K562 (cell line): ENCODE results near the gene OBSL1. TPM values are rescaled to one million over a fixed set of nuclear protein-coding genes. Genes with fewer than 3 reads are reported as not detected.

Experiments
- CXXC5 ChIP-seq: fragments of 250-450 bp; sonication (Bioruptor Pico); IDR thresholded peaks from 2 replicates; pipeline ENCODE4 v1.8.0; 2022; ENCODE audit warnings: inconsistent platforms, mild to moderate bottlenecking, moderate library complexity
- FOXP1 ChIP-seq: sonication (generic); formaldehyde crosslinking; IDR thresholded peaks from 2 replicates; pipeline ENCODE4 v1.8.0; 2022; ENCODE audit warnings: mild to moderate bottlenecking, missing genetic modification reagents
- KLF13 ChIP-seq: fragments of 450-650 bp; IDR thresholded peaks from 2 replicates; pipeline ENCODE4 v1.6.1; 2016; ENCODE audit warnings: missing genetic modification characterization, low read depth, mild to moderate bottlenecking, missing compliant biosample characterization, moderate library complexity, borderline replicate concordance
- MTA2 ChIP-seq: fragments of 450-650 bp; IDR thresholded peaks from 2 replicates; pipeline ENCODE4 v1.6.1; 2016; ENCODE audit warnings: low read depth
- NFE2L1 ChIP-seq: fragments of 450-650 bp; IDR thresholded peaks from 2 replicates; pipeline ENCODE4 v1.6.1; 2016; ENCODE audit warnings: missing genetic modification characterization, low read depth, mild to moderate bottlenecking, missing compliant biosample characterization, moderate library complexity, borderline replicate concordance
- ZBTB7A ChIP-seq: IDR thresholded peaks from 2 replicates; pipeline ENCODE4 v1.6.1; 2011; ENCODE audit warnings: low read depth, mild to moderate bottlenecking, low read length, moderate library complexity, borderline replicate concordance; ENCODE audit not compliant: control insufficient read depth
- ZNF41 ChIP-seq: fragments of 250-450 bp; sonication (Bioruptor Pico); conservative IDR thresholded peaks from 2 replicates; pipeline ENCODE4 v1.4.0; 2020; ENCODE audit warnings: mild to moderate bottlenecking
- ZNF707 ChIP-seq: fragments of 250-450 bp; sonication (Bioruptor Pico); conservative IDR thresholded peaks from 2 replicates; pipeline ENCODE4 v1.8.0; 2022; ENCODE audit warnings: inconsistent platforms, mild to moderate bottlenecking, moderate library complexity
- polyA plus RNA-seq, 8 experiments: library from polyadenylated mRNA; depleted of rRNA in 4 of 8; stranded (reverse) in 5 of 8; unstranded in 3 of 8; fragments of >200 nt; fragmentation: Nextera tagmentation in 2 of 8; fragmentation: Illumina TruSeq in 1 of 8; extraction: Ambion mirVana in 2 of 8; extraction: Trizol in 1 of 8; gene quantifications; 2 replicates each; pipeline versions ENCODE4 v1.2.1 to v1.2.3, GENCODE V29; 2011 to 2014; ENCODE audit warnings: inconsistent platforms in 1 of 8, missing spikeins in 1 of 8
- total RNA-seq, 7 experiments: library from RNA; depleted of rRNA in 6 of 7; stranded (reverse); fragments of >200 nt in 6 of 7; fragmentation: Illumina TruSeq in 2 of 7; extraction: Trizol in 2 of 7; gene quantifications; 2 replicates each; pipeline versions ENCODE4 v1.2.1 to v1.2.3, GENCODE V29; 2011 to 2021; ENCODE audit warnings: low replicate concordance in 1 of 7
- TF ChIP-seq, protein P1 (sequence below): sonication (generic); formaldehyde crosslinking; IDR thresholded peaks from 2 replicates; pipeline ENCODE4 v1.8.0; 2023; ENCODE audit warnings: mild to moderate bottlenecking, missing genetic modification reagents
- TF ChIP-seq, protein P2 (sequence below): fragments of 250-450 bp; sonication (Bioruptor Pico); IDR thresholded peaks from 2 replicates; pipeline ENCODE4 v1.8.0; 2022; ENCODE audit warnings: inconsistent platforms
- TF ChIP-seq, protein P3 (sequence below): sonication (generic); formaldehyde crosslinking; IDR thresholded peaks from 2 replicates; pipeline ENCODE4 v1.8.0; 2022; ENCODE audit warnings: mild to moderate bottlenecking, missing genetic modification reagents
- TF ChIP-seq, protein P4 (sequence below): fragments of 250-450 bp; sonication (Bioruptor Pico); IDR thresholded peaks from 2 replicates; pipeline ENCODE4 v1.8.0; 2022; ENCODE audit warnings: moderate library complexity, mild to moderate bottlenecking, inconsistent platforms
- TF ChIP-seq, protein P5 (sequence below): sonication (generic); formaldehyde crosslinking; IDR thresholded peaks from 2 replicates; pipeline ENCODE4 v1.8.0; 2022; ENCODE audit warnings: missing genetic modification reagents, mild to moderate bottlenecking, moderate library complexity, borderline replicate concordance

OBSL1 gene
- total and polyA plus RNA-seq, 9 of the 15 experiments (the other 6 are each of a cell fraction or from before 2014, with no cell fraction given) = 1.2 to 26.6 (median 8.6) TPM

DNA sequence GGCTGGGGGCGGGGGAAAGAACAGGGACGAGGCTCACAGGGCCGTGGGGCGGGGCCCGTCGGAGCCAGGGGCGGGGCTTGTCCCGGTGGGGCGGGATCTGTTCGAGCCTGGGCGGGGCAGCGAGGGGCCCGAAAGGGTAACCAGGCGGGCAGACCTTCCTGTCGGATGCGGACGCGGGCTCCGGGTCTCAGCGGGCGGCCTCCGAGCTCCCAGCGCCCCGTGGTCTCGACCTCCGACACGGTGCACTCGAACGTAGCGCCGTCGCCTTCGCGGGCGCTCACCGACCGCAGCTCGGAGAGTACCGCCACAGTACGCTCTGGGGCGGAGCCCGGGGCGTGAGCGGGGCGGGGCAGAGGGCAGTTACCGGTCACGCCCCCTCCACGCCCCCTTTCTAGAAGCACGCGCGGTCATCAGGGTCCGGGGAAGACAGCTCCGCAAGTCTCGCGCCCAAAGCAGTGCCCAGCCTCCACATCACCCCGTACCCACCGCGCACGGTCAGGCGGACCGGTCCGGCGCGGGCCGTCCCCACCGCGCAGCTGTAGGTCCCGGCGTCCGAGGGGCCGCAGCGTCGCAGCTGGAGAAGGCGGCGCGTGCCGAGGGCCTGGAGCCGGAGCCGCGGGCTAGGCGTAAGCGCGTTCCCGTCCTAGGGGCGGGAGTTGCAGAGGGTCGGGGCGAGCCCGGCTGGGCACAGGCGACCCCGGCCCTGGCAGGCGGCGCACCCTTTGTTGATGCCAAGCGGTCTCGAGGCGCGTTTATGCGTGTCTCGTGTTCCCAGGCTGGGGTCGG is 18.8 kb downstream of the OBSL1 start (continued):
- TF ChIP-seq, protein P1, sequence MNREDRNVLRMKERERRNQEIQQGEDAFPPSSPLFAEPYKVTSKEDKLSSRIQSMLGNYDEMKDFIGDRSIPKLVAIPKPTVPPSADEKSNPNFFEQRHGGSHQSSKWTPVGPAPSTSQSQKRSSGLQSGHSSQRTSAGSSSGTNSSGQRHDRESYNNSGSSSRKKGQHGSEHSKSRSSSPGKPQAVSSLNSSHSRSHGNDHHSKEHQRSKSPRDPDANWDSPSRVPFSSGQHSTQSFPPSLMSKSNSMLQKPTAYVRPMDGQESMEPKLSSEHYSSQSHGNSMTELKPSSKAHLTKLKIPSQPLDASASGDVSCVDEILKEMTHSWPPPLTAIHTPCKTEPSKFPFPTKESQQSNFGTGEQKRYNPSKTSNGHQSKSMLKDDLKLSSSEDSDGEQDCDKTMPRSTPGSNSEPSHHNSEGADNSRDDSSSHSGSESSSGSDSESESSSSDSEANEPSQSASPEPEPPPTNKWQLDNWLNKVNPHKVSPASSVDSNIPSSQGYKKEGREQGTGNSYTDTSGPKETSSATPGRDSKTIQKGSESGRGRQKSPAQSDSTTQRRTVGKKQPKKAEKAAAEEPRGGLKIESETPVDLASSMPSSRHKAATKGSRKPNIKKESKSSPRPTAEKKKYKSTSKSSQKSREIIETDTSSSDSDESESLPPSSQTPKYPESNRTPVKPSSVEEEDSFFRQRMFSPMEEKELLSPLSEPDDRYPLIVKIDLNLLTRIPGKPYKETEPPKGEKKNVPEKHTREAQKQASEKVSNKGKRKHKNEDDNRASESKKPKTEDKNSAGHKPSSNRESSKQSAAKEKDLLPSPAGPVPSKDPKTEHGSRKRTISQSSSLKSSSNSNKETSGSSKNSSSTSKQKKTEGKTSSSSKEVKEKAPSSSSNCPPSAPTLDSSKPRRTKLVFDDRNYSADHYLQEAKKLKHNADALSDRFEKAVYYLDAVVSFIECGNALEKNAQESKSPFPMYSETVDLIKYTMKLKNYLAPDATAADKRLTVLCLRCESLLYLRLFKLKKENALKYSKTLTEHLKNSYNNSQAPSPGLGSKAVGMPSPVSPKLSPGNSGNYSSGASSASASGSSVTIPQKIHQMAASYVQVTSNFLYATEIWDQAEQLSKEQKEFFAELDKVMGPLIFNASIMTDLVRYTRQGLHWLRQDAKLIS (CRISPR knock-in tag) = no peak
- TF ChIP-seq MTA2 (no peak), FOXP1 (CRISPR knock-in tag) (0 out of 2 replicates have a peak, but pooled peaks have one; percentile 41), ZBTB7A (peak; percentile 53; the same call in 1 of the 2 replicates), CXXC5 (CRISPR knock-in tag) (peak; percentile 42; the same call in 1 of the 2 replicates), NFE2L1 (no peak), ZNF707 (CRISPR knock-in tag) (no peak), KLF13 (tag) (peak; percentile 78; the same call in 1 of the 2 replicates), ZNF41 (no peak)
- TF ChIP-seq, protein P2, sequence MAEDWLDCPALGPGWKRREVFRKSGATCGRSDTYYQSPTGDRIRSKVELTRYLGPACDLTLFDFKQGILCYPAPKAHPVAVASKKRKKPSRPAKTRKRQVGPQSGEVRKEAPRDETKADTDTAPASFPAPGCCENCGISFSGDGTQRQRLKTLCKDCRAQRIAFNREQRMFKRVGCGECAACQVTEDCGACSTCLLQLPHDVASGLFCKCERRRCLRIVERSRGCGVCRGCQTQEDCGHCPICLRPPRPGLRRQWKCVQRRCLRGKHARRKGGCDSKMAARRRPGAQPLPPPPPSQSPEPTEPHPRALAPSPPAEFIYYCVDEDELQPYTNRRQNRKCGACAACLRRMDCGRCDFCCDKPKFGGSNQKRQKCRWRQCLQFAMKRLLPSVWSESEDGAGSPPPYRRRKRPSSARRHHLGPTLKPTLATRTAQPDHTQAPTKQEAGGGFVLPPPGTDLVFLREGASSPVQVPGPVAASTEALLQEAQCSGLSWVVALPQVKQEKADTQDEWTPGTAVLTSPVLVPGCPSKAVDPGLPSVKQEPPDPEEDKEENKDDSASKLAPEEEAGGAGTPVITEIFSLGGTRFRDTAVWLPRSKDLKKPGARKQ (CRISPR knock-in tag) = no peak
- TF ChIP-seq, protein P3, sequence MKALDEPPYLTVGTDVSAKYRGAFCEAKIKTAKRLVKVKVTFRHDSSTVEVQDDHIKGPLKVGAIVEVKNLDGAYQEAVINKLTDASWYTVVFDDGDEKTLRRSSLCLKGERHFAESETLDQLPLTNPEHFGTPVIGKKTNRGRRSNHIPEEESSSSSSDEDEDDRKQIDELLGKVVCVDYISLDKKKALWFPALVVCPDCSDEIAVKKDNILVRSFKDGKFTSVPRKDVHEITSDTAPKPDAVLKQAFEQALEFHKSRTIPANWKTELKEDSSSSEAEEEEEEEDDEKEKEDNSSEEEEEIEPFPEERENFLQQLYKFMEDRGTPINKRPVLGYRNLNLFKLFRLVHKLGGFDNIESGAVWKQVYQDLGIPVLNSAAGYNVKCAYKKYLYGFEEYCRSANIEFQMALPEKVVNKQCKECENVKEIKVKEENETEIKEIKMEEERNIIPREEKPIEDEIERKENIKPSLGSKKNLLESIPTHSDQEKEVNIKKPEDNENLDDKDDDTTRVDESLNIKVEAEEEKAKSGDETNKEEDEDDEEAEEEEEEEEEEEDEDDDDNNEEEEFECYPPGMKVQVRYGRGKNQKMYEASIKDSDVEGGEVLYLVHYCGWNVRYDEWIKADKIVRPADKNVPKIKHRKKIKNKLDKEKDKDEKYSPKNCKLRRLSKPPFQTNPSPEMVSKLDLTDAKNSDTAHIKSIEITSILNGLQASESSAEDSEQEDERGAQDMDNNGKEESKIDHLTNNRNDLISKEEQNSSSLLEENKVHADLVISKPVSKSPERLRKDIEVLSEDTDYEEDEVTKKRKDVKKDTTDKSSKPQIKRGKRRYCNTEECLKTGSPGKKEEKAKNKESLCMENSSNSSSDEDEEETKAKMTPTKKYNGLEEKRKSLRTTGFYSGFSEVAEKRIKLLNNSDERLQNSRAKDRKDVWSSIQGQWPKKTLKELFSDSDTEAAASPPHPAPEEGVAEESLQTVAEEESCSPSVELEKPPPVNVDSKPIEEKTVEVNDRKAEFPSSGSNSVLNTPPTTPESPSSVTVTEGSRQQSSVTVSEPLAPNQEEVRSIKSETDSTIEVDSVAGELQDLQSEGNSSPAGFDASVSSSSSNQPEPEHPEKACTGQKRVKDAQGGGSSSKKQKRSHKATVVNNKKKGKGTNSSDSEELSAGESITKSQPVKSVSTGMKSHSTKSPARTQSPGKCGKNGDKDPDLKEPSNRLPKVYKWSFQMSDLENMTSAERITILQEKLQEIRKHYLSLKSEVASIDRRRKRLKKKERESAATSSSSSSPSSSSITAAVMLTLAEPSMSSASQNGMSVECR (CRISPR knock-in tag) = peak; percentile 88; the same call in 1 of the 2 replicates
- TF ChIP-seq, protein P4, sequence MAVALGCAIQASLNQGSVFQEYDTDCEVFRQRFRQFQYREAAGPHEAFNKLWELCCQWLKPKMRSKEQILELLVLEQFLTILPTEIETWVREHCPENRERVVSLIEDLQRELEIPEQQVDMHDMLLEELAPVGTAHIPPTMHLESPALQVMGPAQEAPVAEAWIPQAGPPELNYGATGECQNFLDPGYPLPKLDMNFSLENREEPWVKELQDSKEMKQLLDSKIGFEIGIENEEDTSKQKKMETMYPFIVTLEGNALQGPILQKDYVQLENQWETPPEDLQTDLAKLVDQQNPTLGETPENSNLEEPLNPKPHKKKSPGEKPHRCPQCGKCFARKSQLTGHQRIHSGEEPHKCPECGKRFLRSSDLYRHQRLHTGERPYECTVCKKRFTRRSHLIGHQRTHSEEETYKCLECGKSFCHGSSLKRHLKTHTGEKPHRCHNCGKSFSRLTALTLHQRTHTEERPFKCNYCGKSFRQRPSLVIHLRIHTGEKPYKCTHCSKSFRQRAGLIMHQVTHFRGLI (CRISPR knock-in tag) = no peak
- TF ChIP-seq, protein P5, sequence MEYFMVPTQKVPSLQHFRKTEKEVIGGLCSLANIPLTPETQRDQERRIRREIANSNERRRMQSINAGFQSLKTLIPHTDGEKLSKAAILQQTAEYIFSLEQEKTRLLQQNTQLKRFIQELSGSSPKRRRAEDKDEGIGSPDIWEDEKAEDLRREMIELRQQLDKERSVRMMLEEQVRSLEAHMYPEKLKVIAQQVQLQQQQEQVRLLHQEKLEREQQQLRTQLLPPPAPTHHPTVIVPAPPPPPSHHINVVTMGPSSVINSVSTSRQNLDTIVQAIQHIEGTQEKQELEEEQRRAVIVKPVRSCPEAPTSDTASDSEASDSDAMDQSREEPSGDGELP = peak; percentile 72
